Inflammatory macrophage treated with lipopolysaccharide for 1 hour (primary cell): ENCODE results near the gene C14orf180.
"Not testable (repeated sequence)": the region's sequence is repeated elsewhere in the genome, so short reads cannot be mapped to it uniquely, and the experiment has no call there.

Experiments used
- DNase-seq, 2 donors: peaks; one replicate each; pipeline ENCODE4 v3.0.0-alpha.2; 2020 to 2022

Gene C14orf180

DNA sequence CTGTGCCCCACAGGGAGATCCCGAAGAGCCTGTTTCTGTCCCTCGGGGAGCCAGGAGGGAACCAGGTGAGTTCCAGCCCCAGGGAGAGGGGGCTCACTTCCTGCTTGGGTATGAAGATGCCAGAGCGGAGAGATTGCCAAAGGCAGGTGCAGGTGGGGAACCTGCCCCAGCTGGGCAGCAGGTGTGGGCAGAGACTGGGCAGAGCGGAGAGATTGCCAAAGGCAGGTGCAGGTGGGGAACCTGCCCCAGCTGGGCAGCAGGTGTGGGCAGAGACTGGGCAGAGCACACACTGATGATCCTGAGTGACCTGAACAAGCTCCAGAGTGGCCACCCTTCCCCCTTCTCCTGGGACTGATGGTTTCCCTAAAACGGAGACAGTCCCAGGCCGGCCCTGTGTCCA lies 375 bp downstream of the C14orf180 start:
- not testable (repeated sequence) for DNase-seq

GRCh38 chr14:104580961-104581360 lies 1.4 kb downstream of the C14orf180 start:
- no peak for DNase-seq

DNA sequence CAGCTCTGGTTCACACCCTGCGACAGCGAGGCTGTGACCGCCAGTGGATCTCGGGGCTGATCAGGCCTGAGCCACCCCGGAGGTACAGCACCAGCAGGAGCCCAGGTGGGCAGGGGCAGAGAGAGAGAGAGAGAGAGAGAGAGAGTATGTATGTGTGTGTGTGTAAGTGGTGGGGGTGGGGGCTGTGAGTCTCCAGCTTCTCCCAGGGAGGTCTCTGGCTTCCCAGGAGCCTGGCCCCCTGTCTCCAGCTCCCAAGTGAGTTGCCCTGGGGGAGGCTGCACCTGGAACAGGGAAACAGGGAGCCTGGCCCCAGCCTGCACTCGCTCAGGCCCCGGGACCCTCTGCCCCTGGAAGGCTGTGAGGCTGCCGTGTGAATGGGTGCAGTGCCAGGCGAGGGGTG lies 2.0 kb downstream of the C14orf180 start:
- no peak for DNase-seq

DNA sequence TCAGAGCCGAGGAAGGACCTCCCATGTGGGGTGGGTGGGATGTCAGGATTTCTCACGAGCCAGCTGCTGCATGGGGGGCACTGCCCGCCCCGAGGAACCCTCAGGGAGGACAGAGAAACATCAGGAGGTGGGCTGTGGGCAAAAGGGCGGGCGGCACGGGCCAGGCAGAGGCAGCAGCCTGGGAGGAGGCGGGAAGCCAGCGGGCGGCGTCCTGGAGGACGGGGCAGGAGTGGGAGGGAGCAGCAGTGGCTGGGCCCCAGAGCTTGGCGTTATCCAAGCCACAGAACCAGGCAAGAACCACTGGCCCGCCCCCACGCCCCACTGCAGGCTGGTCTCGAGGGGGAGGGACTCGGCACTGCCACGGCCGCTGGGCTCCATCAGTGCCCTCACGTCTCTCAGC lies 2.4 kb downstream of the C14orf180 start:
- no peak for DNase-seq

DNA sequence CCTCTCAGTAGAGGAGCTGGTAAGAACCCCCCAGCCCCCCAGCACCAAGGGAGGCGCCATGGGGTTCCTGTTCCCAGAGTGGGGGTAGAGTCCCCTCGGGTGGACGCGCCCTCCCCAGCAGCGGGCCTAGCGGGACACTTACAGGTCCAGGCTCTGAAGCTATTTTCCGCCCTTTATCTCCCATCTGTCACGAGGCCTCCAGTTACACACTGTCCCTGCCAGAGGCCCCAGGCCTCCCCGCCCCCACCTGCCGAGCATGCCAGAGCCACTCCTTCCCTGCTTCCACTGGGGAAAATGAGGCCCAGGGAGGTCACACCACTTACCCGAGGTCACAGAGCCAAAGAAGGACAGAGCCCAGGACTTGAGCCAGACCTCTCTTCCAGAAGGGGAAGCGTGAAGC lies 3.1 kb downstream of the C14orf180 start:
- DNase-seq, result no peak

GRCh38 chr14:104583424-104584306 lies 4.1 kb downstream of the C14orf180 start:
- DNase-seq, result no peak

DNA sequence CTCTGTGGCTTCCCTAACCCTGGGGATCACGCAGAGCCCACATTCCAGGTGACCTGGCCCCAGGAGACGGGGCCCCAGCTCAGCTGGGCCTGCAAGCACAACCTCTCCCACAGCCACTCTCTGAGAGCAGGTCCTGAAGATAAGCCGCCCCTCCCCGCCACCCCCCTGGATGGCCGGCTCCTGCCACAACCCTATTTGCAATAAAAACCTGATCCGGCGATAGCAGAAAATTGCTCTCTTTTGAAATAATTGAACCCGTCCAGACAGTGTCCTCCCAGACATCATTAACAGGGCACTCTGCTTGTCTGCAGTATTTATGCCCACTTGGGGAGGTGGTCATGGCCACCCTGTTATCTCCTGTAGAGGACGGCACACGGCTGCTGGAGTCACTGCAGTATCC lies 5.0 kb downstream of the C14orf180 start:
- no peak for DNase-seq

GRCh38 chr14:104585966-104586697 lies 6.6 kb downstream of the C14orf180 start:
- DNase-seq, result no peak

GRCh38 chr14:104586832-104587620 lies 7.5 kb downstream of the C14orf180 start:
- no peak for DNase-seq

DNA sequence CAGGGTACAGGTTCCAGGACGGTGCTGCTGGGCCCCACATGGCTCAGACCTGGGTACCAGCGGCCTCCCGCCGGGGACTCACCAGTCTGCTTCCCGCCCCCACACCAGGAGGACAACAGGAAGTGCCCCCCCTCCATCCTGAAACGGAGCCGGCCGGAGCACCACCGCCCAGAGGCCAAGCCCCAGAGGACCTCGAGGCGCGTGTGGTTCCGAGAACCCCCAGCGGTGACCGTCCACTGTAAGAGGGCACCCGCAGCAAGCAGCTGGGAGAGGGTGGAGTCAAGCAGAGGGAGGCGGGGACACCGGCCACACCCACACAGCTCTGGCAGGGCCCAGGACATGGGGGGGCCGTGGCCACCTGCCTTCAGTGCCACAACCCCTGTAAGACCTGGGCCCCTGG lies 8.1 kb downstream of the C14orf180 start:
- no peak for DNase-seq

- no peak for DNase-seq
These were observed 8.7 kb downstream of the C14orf180 start for GRCh38 chr14:104588066-104588857.

DNA sequence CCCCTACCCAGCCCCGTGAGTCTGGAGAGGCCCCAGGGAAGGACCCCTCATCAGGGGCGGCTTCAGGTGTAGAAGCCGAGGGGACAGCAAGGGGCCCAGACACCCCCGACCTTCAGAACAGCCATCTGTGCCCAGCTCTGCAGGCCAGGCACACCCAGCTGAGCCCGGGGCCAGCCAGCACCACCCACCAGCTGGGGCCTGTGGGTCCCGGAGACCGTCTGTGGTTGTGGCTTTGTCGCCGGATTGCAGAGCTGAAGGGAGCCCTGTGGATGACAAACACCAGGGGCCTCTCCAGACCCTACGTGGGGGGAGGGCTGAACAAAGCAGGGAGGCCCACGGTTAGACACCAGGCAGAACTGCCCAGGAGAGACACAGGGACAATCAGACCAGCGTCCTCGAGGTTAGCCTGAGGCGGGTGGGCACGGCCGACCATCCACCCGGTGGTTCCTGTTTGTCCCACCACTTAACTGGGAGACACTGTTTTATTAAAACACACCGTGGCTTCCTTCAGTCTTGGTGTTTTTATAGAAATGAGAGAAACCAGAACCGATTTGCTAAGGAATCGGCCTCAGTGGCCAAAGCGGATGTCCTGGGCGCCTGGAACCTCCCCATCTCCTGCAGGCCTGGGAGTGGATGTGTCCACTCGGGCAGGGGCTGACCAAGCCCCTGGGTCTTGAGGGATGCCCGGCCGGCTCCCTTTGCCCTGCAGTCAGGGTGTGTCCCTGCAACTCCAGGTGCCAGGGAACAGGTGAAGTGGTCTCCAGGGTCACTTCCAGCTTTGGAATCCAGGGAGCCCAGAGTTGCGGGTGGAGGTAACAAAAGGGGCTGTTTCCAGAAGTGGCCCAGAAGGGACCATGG lies 10.0 kb downstream of the C14orf180 start:
- no peak for DNase-seq

DNA sequence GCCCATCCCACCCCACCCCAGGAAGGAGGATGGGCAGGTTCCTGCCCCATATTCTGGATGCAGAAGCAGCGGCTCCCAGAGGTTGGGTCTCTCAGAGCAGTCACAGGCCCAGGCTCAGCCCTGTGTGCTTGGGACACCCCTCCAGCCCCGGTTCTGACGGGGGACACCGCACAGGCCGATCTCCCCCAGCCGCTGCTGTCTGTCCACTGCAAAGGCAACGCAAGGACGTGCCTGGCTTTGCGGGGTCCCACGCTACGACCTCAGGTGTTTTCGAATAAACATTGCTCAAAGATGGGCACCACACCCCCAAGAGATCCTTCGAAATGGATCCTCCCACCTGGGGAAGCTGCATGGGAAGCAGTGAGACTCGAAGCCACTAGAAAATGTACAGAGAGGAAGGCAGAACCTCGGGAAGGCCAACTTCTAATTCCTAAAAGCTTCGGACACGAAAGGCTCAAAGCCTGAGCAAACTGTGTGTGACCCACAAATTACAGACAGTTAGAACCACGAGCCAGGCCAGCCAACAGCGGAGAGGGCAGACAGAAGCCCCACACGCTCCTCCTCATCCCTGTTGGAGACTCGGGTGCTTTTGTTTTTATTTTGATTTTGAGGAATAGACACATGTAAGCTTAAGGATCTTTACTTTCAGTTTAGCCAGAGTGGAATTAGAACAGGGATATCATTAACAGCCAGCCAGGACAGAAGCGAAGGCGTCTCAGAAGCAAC lies 10.8 kb downstream of the C14orf180 start:
- no peak for DNase-seq

- no peak for DNase-seq
These were observed 11.5 kb downstream of the C14orf180 start for GRCh38 chr14:104591031-104591430.

DNA sequence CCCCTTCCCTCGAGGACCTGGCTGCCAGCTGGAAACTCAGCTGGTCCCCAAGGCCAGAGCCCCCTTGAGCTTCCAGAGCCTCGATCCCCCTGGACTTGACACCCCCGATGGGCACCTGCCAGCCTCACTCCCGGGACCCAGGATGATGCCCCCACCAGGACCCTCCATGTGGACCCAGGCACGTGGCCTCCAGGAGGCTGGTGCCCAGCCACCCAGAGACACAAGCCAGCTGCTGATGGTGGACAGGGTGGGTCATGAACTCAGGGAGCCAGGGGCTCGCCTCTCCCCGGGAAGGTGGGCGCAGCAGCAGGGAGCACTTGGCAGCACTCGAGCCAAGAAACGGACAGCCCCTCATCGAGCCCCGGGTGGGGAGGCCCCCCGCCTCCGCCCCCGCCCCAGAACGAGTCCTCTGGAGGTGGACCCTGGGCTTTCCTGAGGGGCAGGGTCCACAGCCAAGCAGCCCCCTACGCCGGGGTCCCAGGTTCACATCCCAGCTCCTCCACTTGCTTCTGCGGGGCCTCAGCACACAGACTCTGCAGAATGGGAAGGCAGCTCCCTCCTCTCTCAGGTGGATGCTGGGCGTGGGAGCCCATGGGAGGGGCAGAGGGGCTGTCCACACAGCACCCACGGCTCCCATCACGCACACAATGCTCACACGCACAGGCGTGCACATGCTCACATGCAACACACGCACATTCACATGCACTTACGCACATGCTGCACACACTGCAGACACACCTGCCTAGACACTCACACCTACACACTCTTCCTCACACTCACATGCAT lies 12.1 kb downstream of the C14orf180 start:
- DNase-seq, result no peak

DNA sequence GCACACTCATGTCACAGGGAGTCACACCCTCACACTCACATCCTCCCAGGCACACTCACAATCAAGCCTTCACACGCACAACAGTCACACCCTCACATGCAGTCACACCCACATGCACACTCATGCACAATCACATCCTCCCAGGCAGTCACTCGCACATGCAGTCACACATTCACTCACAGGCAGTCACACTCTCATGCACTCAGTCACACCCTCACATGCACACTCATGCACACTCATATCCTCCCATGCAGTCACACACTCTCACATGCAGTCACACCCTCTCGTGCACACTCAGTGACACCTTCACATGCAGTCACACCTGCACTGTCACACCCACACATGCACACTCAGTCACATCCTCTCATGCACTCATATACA lies 12.7 kb downstream of the C14orf180 start:
- no peak for DNase-seq

DNA sequence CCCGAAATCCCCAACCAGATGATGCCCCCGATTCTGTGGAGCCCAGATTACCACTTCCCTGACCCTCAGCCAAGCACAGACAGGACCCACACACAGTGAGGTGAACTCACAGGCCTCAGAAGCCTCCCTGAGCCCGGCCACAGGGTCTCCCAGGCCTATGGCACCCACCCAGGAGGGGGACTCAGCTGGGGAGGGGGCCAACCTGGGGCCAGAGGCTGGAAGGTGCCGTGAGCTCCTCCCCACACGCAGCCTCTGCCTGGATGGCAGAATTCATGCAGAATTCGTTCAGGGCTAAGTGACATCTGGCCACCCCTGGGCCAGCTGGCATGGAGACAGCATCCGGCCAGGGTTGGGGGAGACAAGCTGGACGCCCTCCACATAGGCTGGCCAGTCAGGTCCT lies 13.2 kb downstream of the C14orf180 start:
- no peak for DNase-seq

DNA sequence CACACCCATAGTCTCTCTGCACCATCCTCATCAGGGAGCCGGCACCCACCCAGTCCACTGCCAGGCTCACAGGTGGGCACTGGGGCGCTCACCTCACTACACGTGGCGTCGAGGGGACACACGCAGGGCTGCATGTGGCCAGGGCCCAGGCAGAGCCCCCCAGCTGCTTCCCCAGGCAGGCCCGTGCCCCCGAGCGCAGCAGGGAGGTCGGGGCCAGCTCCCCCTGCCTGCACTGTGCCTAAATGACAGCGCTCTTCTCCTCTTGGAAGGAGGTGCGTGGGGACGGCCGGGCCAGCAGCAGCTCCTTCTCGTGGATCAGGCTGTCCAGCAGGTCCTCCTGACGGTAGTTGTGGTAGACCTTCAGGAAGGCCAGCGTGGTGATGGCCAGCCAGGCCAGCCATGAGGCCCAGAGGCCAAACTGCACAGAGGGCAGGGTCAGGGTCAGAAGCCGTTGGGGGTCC lies 13.7 kb downstream of the C14orf180 start:
- no peak for DNase-seq

DNA sequence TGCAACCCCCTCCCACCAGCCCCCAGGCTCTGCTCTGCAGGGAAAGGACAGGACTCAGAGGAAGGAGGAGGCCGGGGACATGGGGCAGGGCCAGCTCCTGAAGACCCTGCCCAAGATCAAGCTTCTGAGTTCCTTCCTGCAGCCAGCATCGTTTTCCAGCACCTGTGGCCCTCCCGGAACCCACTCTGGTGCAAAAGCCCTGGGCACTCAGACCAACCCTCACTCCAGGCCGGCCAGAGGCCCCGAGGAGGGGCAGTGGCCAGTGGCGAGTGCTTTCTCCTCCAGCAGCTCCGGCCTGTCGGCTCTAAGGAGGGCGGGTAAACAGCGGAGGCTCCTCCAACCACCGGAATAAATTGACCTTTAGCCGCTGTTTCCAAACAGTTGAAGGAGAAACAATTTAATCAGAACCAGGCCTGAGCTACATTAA lies 14.2 kb downstream of the C14orf180 start:
- DNase-seq, result no peak
